HG02970 (cell line): ENCODE data around the gene TAT.
"Not testable (repeated sequence)": the region's sequence is repeated elsewhere in the genome, so short reads cannot be mapped to it uniquely, and the experiment has no call there.

Experiments used
- ATAC-seq: cut with Tn5 transposase; IDR thresholded peaks from one replicate; pipeline ENCODE4 v1.9.1; 2021; ENCODE audit warnings: mild to moderate bottlenecking, moderate library complexity, moderate number of reproducible peaks; ENCODE audit not compliant: unreplicated experiment, low FRiP score

TAT gene

DNA sequence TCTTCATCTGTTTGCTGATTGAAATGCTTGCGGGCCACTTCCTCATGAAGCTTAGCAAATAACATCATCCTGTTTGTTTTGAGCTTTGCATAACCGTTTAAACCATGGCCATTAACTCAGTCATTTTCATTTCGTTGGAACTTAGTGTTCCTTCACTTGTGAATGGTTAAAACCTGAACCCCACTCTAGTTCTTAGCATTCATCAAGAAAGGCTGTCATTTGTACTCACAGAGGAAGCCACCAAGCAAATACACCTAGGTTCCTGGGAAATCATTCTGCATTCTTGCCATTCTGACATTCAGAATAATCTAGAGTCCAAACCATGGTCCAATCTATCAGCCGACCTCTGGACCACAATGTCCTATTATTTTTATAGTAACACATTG lies 8.4 kb upstream of the TAT start:
- no peak for ATAC-seq

DNA sequence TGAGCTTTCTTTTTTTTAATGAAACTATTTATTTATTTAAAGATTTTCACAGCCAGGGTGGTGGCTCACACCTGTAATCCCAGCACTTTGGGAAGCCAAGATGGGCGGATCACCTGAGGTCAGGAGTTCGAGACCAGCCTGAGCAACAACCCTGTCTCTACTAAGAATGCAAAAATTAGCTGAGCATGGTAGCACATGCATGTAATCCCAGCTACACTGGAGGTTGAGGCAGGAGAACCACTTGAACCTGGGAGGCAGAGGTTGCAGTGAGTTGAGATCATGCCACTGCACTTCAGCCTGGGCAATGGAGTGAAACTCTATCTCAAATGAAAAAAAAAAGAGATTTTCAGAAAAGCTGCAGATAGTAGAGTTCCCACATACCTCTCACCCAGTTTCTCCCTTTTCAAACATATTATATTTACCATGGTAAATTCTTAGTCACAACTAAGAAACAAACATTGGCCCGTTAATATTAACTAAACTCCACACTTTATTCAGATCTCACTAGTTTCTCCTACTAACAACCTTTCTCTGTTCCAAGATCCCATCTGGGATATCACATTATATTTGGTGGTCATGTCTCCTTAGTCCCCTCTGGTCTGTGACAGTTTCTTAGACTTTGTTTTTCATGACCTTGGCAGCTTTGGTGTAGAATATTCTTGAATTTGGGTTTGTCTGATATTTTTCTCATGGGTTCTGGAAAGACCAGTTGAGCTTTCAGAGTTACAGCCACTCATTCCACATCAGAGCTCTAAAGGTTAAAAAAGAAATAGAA lies 7.8 kb upstream of the TAT start:
- no peak for ATAC-seq

DNA sequence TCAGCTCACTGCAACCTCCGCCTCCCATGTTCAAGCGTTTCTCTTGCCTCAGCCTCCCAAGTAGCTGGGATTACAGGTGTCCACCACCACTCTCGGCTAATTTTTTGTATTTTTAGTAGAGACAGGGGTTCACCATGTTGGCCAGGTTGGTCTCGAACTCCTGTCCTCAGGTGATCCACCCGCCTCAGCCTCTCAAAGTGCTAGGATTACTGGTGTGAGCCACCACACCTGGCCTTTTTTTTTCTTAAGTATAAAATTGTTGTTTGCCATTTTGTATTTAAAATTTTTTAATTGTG lies 5.6 kb upstream of the TAT start:
- ATAC-seq, result not testable (repeated sequence)

DNA sequence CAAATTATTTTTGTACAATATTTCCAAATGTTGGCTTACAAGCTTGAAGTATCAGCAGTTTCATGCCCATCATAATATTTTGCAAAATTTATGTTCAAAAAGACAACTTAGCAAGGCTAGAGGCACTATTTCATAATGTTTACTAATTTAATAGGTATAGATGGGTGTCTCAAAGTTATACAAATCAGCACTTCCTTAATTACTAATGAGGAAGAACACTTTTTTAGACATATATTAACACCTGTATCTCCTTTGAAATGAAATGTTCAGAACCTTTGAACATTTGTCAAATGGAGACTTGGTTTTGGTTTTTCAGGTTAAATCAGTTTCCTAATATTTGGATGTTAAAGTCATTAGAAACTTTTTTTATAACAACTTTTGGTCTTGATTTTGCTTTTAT lies 2.2 kb downstream of the TAT start:
- no peak for ATAC-seq

DNA sequence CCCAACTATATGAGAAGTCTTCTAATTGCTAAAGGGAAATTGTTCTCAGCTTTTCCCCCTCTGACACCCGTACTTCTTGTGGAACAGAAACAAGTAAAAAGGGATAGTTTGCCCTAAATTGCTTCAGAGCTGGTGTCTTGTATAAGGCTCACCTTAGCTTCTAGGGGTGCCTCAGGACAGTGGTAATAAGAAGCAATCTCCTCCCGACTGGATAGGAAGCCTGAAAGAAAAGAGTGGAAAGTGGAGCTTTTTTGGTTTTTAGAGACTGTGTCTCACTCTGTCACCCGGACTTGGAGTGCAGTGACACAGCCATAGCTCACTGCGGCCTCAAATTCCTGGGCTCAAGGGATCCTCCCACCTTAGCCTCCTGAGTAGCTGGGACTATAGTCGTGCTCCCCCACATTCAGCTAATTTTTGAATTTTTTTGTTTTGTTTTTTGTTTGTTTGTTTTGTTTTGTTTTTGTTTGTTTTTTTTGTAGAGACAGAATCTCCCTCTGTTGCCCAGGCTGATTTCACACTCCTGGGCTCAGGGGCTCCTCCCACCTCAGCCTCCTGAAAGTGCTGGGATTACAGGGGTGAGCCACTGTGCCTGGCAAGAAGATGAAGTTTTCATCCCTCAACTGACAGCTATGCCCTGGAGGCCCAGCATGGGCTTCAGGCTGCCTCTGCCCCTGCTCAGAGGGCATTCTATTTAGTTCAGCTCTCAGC lies 3.4 kb downstream of the TAT start:
- ATAC-seq, result no peak

DNA sequence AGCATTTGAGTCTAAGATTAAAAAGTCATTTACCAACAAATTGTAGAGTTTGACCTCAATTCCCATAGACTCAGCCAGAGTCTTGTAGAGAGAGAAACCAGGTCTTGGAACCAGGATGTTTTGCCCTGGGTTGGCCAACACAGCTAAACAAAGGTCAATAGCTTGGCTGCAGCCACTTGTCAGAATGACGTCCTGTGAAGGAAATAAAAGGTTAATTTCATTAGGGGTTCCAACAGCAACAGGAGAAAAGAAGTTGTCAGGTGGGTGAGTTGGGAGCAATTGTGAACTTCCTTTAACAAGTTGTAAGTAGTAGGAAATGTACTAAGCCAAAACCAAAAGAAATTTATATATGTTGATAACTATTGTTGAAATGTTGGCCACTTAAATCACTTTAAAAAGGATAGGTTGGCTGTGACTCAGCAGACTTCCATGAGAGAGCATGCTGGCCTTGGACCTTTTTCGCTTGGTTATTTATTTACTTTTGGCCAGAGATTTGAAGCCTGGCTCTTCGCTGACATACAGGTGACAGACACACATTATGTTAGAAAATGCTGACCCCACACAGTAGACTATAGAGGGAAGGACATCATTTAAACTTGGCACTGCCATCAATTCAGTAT lies 4.3 kb downstream of the TAT start:
- ATAC-seq, result no peak

DNA sequence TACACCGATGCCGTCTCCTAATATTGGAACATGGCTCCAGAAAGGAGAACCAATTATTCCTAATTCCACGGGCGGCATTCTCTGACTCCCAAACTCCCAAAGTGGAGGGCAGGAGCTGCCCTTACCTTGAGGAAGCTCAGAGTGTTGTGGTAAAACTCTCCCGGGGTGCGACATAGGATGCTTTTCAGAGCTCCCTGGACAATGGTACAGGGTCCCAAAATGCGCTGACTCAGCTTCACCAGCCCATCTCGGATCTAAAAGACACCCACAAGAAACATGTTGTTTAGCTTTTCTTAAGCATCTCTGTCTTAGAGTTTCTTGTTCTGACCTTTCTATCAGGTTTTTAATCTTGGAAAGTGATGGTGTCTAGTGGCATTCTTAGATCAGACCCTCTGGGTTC lies 6.7 kb downstream of the TAT start:
- no peak for ATAC-seq

DNA sequence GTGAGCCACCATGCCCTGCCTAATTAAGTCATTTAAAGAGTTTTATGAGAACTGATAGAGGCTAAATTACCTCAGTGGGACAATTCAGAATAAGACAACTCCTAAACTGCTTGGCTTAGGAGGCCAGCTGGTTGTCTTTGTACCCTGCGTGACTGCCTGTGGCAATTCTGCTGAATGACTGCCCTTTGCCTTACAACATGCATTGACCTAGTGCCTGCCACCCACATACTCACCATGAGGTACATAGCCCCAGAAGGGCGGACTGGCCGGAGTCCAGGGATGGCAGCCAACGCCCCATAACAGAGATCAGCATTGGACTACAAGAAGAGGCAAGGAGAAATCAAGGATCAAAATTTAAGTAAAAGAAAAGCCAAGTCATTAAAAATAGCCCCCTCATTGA lies 7.3 kb downstream of the TAT start:
- no peak for ATAC-seq

DNA sequence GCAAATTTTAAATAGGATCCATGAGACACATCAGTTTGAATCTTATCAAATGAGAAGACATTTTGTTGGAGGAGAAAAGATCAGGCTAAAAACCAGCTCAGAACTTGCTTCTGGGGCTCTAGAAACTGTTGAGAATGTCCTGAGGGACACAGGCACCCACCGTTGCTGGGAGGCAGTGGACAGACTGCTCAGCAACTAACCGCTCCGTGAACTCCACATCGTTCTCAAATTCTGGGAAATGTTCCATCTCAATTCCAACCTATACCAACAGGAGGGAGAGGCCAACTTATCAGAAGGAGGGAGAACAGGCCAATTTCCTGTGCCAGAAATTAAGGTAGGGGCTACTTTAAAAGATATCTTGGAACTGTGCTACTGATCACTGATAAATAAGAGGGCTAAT lies 8.3 kb downstream of the TAT start:
- ATAC-seq, result no peak

DNA sequence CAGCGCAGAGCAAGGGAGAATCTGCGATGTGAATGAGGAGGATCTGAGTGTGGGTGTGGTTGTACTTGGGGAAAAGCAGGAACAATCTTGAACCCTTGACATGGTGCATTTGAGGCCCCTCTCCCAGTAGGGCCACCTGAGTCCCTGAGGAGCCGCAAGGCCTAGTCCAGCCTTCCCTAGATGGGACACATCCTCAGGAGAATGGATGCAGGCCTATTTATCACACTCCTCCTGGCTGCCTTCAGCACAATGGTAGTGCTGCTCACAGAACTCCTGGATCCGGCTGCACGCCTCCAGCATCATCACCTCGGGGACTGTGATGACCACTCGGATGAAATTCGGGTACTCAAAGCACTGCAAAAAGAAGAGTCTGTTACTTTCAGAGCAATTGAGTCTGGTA lies 9.0 kb downstream of the TAT start:
- no peak for ATAC-seq

DNA sequence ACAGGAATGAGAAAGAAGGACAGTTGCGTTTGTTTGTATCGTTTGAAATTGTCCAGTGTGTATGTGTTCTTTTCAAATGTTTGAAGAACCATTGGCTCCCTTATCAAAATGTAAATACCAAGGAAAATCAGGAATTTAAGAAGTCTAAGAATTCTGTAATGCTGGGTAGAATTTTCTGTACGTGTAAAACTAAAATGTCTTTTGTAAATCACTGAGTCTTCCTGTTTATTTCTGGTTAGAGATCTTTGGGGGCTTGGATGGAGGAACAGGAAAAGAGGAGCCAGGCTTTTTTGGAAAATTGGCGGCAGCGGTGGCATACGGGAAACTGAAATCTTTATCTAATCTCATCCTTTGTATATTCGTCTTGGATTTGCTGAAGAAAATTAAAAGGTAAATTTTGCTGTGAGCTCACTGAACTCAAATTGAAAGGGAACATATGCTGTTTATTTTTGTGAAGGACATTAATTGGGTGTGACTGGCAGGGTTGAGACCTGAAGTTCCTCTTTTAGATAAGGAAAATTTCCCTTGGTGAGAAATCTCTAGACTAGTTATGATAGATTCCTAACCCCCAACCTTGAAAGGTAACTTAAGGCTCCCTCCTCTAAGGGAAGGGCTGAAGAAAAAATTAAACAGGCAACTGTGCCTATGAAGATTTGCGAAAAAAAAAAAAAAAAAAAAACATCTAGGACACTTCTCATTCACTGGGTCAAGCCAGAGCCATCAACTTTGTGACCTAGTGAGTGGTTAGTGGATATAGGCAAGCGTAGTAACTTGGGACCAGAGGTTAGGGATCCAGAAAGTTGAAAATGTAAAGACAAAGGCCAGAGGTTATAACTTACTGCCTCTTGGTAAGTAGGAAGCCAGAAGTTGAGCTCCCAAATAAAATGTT lies 10.8 kb downstream of the TAT start:
- ATAC-seq, result no peak

DNA sequence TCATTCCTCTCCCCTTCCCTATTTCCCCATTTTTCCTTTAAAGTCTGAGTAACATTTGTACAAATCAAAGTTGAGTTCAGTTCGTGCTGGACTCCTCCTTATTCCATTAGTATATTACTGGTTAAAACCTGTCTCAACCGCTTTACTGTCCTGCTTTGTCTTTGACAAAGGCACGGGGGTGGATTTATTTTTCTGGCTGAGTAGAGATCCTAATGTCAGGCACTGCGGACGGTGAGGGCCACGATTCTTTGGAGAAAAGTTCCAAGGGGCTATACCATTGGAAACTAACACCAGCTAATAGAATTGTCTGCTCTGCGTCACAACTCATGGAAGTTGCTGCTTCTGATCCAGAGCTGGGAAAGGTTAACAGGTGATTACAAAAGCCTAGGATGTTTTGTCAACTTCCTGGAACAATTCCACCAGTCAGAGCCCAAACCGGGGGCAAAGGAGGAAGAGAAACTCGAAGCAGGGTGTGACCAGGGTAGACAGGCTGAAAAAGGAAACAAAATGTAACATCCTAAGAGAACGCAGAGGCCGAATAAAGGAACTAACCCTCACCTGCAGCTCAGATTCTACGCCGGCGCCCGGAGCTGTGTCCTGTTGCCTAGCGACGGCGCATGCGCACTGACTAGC lies 12.4 kb downstream of the TAT start:
- no peak for ATAC-seq

DNA sequence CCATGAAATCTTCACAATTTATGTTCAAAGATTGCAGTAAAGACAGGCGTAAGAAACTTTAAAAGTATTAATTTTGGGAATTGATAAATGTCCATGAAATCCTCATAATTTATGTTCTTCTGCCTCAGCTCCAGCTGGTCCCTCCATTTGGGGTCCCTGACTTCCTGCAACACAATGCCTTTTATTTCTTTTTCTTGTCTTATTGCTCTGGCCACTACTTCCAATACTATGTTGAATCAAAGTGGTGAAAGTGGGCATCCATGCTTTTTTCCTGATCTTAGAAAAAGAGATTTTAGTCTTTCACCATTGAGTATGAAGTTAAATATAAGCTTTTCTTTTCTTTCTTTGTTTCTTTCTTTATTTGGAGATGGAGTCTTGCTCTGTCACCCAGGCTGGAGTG lies 14.3 kb downstream of the TAT start:
- ATAC-seq, result no peak

DNA sequence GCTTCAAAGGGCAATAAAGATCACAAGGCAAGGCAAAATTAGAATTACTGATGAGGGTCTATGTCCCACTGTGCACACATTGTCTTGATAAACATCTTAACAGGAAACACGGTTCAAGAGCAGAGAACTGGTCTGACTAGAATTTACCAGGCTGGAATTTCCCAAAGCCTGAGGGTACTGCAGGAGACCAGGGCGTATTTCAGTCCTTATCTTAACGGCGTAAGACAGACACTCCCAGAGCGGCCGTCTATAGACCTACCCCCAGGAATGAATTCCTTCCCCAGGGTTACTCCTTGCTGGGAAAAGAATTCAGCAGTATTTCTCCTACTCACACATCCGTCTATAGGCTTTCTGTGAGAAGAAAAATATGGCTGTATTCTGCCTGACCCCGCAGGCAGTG lies 15.0 kb downstream of the TAT start:
- not testable (repeated sequence) for ATAC-seq

DNA sequence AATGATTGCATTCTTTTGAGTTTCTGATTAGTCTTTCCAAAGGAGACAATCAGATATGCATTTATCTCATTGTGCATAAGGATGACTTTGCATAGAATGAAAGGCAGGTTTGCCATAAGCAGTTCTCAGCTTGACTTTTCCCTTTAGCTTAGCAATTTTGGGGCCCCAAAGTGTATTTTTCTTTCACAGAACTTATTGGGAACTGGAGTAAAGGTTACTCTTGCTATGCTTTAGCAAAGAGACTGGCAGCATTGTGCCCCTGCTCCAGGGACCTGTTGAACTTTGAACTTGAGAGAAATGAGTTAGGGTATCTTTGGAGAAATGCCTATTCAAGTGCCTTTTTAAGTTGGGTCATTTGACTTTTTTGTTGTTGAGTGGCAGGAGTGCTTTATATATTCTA lies 17.0 kb downstream of the TAT start:
- no peak for ATAC-seq

DNA sequence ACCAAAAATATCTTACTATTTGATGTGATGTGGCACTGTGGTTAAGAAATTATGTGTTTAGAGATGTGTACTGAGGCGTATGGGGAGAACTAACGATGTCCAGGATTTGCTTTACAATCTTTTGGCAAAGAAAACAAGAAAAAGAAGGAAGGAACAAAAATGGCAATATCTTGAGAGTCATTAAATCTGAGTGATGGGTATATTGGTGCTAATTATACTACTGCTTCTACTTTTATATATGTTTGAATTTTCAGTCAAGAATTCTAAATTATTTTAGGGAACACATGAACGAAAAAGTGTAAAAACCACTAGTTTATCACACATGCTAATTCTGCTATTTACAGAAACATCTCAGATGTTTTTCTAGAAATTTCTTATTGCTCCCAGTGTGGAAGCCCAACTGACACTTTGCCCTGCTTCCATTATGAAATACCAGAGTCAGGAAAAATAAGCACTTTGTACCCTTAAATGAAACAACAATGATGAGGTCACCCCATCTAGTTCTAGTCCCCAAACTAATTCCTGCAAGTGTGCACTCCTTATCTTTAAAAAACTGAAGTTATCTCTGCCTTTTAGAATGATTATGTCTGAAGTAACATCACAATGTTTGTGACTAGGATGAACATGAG lies 18.8 kb downstream of the TAT start:
- no peak for ATAC-seq

DNA sequence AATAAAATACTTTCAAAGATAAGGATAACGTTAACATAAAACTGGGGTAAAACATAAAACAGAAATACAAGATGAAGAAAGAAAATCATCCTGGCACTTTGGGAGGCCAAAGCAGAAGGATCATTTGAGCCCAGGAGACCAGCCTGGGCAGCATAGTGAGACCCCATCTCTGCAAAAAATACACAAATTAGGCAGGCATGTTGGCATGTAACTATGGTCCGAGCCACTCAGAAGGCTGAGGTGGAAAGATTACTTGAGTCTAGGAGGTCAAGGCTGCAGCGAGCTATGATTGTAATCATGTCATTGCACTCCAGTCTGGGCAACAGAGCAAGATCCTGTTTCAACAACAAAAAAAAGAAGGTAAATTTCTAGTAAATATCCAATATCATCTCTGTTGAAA lies 19.6 kb downstream of the TAT start:
- ATAC-seq, result no peak

DNA sequence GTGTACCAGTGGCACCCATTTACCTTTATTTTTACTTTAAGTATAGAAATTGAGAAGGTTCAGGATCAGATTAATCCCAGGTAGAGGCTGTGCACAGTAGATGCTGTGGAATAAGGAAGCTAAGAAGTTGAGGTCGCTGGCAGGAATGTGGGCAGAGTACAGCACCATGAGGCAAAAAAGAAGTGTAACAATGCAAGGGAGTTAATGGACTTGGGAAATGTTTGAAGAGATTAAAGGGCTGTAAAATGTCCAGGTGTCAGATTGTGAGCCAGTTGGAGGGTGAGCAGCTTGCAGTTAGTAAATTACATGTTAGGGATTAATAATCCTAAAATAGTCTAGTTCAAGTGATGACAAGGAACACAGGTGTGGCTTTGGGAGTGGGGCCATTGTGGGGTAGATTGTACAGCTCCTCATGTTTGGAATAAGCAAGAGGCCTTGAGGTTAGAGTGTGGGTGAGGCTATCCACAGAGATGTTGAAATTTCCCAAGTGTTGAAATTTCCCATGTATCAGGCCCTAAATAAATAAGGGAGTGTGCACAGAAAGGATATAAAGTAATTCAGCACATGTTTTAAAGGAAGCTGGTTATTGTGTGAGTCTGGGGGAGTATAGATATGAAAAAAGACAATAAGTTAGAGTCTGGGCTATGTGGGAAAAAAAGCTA lies 21.5 kb downstream of the TAT start:
- ATAC-seq, result no peak

DNA sequence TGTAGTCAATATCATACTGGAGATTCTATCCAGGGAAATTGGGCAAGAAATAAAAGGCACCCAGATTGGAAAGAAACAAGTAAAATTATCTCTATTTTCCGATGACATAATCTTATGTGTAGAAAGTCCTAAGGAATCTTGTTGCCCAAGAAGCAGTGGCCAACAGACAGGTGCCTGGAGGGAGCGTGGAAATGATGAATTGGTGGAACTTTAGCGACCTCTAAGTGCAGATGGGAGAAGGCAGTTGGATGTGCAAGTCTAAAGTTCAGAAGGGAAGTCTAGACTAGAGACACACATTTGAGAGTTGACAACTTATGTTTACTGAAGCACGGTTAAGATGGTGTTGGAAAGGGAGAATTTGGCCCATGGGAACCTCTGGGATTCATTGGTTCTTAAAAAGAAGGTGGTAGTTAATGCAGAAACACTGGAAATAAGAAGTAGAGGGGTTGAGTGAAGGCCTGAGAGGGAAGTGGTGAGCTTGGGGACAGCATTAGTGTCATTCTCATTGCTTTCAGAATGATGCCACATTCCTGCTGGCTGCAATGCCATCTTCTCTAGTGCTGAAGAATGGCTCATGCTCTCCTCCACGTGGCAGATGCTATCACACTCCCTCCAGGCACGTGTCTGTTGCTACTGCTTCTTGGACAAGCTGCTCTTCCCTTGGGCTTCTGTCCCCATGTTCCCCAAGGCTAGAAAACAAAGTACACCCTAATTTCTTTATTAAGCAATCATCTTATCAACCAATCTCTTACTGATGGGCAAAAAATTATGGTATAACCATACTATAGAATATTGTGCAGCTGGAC lies 24.0 kb downstream of the TAT start:
- ATAC-seq, result no peak
